Fibroblast of pulmonary artery (primary cell): ENCODE data around the gene ADAP1.

Experiments
- DNase-seq: peaks from one replicate; pipeline ENCODE4 v3.0.0-alpha.2; 2010; ENCODE audit warnings: low read depth
- H3K4me3 ChIP-seq: replicated peaks from 2 replicates; pipeline ENCODE4 v1.5.1; 2011; ENCODE audit warnings: low read depth, mild to moderate bottlenecking, control low read depth, low read length, moderate library complexity
- CTCF ChIP-seq: IDR thresholded peaks from 2 replicates; pipeline ENCODE4 v1.5.1; 2011; ENCODE audit warnings: mild to moderate bottlenecking, control low read depth, low read length, inconsistent platforms; ENCODE audit errors: missing control alignments

ADAP1 gene

GRCh38 chr7:985915-986741 lies 31.6 kb upstream of the ADAP1 start:
- DNase-seq, result peak; percentile 58
- no peak for TF ChIP-seq CTCF
- no peak overlapping the region for H3K4me3 ChIP-seq

DNA sequence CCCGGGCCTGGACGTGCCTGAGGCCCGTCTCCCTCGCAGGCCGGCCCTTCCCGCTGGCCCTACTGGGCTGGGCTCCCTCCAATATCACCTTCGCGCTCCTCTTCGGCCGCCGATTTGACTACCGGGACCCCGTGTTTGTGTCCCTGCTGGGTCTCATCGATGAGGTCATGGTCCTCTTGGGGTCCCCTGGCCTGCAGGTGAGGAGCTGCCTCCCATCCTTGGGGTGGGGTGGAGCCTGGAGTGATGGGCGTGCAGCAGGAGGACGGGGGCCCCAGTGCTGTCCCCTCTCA lies 30.6 kb upstream of the ADAP1 start:
- DNase-seq, result no peak
- H3K4me3 ChIP-seq, result no peak overlapping the region
- no peak for TF ChIP-seq CTCF

DNA sequence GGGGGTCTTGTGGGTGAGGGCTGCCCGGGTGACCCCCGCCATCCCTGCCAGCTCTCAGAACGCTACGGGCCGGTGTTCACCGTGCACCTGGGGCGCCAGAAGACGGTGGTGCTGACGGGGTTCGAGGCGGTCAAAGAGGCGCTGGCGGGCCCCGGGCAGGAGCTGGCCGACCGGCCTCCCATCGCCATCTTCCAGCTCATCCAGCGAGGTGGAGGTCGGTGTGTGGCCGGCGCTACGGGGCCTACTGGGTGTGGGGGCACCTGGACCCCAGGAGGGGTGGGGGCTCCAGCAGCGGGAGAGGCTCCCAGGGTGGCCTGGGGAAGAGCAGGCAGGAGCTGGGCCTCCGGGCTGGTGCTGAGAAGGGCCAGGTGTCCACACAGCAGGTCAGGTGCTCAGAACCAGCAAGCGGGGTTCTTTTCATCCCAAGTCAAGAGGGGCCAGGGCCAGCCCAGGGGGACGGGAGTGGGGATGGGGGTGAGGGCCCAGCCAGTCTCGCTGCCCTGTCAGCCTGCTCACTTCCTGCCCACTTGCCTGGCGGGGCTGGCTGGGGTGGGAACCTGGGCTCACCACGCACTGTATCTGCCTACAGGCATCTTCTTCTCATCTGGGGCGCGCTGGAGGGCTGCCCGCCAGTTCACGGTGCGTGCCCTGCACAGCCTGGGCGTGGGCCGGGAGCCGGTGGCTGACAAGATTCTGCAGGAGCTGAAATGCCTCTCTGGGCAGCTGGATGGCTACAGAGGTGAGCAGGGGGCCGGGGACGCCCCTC lies 30.1 kb upstream of the ADAP1 start:
- no peak overlapping the region for H3K4me3 ChIP-seq
- no peak for TF ChIP-seq CTCF
- DNase-seq, result no peak

DNA sequence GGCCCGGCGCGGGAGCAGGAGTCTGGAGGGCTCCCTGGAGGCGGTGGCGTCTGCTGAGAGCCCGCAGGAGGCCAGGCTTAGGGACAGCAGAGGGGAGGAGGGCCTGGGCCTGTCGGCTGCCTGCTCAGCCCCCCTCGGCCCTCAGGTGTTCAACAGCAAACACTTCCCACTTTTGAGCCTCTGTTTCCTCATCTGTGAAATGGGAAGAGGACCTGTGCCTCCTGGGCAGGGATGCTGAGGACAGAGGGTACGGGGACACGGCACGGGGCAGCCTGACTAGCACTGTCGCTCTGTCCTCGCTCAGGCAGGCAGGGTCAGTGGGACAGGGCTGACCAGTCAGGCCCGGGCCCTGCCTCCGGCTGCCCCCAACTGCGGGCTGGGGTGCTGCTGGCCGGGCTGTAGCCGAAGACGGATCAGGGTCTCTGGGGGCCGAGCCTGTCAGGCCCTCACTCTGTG lies 29.2 kb upstream of the ADAP1 start:
- H3K4me3 ChIP-seq, result no peak overlapping the region
- DNase-seq, result no peak
- TF ChIP-seq CTCF, result no peak

GRCh38 chr7:983004-983615 lies 28.6 kb upstream of the ADAP1 start, which contains the start of gene CYP2W1:
CYP2W1 (plus strand) TSS chr7:983181; CDS start chr7:983212, 31 bp downstream.
- TF ChIP-seq CTCF, result no peak
- no peak for DNase-seq
- no peak within 1 kb of the TSS for H3K4me3 ChIP-seq

- no peak for DNase-seq
- H3K4me3 ChIP-seq, result no peak overlapping the region
- TF ChIP-seq CTCF, result no peak
These were observed 28.1 kb upstream of the ADAP1 start for GRCh38 chr7:982511-983003.
